Memory B cell (primary cell): ENCODE data around the gene EPS8L3.

ENCODE experiments used
- ATAC-seq: fragments of 150-1000 bp; cut with Tn5 transposase; 2 replicates; pipeline ENCODE4 v1.10.0; 2021; ENCODE audit warnings: low read depth, mild to moderate bottlenecking, moderate library complexity
- DNase-seq, 2 donors: peaks; one replicate each; pipeline ENCODE4 v3.0.0; 2022; ENCODE audit warnings: low spot score in 2 of 2
- H3K27ac Mint-ChIP-seq: one replicate; pipeline ENCODE4 v1.8.0; 2022; ENCODE audit warnings: mild to moderate bottlenecking, moderate library complexity, mixed read lengths
- H3K27me3 Mint-ChIP-seq: one replicate; pipeline ENCODE4 v1.8.0; 2022; ENCODE audit warnings: mixed read lengths
- H3K36me3 Mint-ChIP-seq: one replicate; pipeline ENCODE4 v1.8.0; 2022; ENCODE audit warnings: mild to moderate bottlenecking, mixed read lengths
- H3K4me1 Mint-ChIP-seq: one replicate; pipeline ENCODE4 v1.8.0; 2022; ENCODE audit warnings: mixed read lengths
- H3K4me3 Mint-ChIP-seq: one replicate; pipeline ENCODE4 v1.8.0; 2022; ENCODE audit warnings: mild to moderate bottlenecking, moderate library complexity, mixed read lengths
- H3K9me3 Mint-ChIP-seq: one replicate; pipeline ENCODE4 v1.8.0; 2022; ENCODE audit warnings: mixed read lengths

Gene EPS8L3

DNA sequence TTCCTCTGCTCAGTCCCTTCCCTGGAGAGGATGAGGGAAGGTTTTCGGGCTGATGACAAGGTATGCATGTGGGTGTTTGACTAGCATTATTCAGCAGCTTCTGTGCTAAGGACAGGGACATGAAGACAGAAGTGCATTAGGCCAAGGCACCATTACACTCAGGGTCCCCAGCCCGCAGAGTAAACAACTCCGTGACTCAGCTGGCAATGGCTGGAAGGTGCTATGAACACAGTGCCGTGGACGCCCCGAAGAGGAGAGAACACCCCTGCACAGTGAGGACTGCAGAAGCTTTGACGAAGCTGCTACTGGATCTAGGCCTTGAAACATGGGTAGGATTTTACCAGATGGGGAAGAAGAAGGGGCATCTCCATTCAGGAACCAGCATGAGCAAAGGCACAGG is 13.7 kb upstream of the EPS8L3 start:
- H3K4me1 Mint-ChIP-seq, result peaks cover 6% of the 10 kb centered on the region
- H3K27me3 Mint-ChIP-seq, result peaks cover 4% of the 10 kb centered on the region
- H3K36me3 Mint-ChIP-seq, result peaks cover 5% of the 10 kb centered on the region
- ATAC-seq (no peak), DNase-seq (no peak)
- H3K9me3 Mint-ChIP-seq, result peaks cover 5% of the 10 kb centered on the region
- H3K4me3 Mint-ChIP-seq, result no peak overlapping the region
- no peak overlapping the region for H3K27ac Mint-ChIP-seq

GRCh38 chr1:109776911-109777310 is 13.2 kb upstream of the EPS8L3 start:
- H3K27ac Mint-ChIP-seq, result peak overlapping the region; percentile 3
- H3K4me1 Mint-ChIP-seq, result peaks cover 6% of the 10 kb centered on the region
- peaks cover 5% of the 10 kb centered on the region for H3K36me3 Mint-ChIP-seq
- DNase-seq (peak; percentile 73 to 75), ATAC-seq (peak; percentile 76)
- peaks cover 4% of the 10 kb centered on the region for H3K27me3 Mint-ChIP-seq
- peaks cover 5% of the 10 kb centered on the region for H3K9me3 Mint-ChIP-seq
- no peak overlapping the region for H3K4me3 Mint-ChIP-seq

GRCh38 chr1:109776206-109776835 is 12.6 kb upstream of the EPS8L3 start:
- peak overlapping the region; percentile 3 for H3K27ac Mint-ChIP-seq

GRCh38 chr1:109775398-109775797 is 11.7 kb upstream of the EPS8L3 start:
- no peak for ATAC-seq
- no peak overlapping the region for H3K27ac Mint-ChIP-seq
- DNase-seq, result no peak

More at GRCh38 chr1:109776206-109776835, 12.6 kb upstream of the EPS8L3 start:
- no peak for ATAC-seq
- no peak for DNase-seq
- Mint-ChIP-seq H3K4me3 (no peak overlapping the region), H3K4me1 (peaks cover 6% of the 10 kb centered on the region), H3K9me3 (peaks cover 5% of the 10 kb centered on the region), H3K27me3 (peaks cover 4% of the 10 kb centered on the region), H3K36me3 (peaks cover 5% of the 10 kb centered on the region)

GRCh38 chr1:109773900-109774485 is 10.3 kb upstream of the EPS8L3 start:
- no peak for ATAC-seq
- no peaks in the 10 kb centered on the region for H3K9me3 Mint-ChIP-seq
- H3K36me3 Mint-ChIP-seq, result no peaks in the 10 kb centered on the region
- no peak overlapping the region for H3K4me3 Mint-ChIP-seq
- peak in 1 of 2 donors; percentile 56 for DNase-seq
- H3K27me3 Mint-ChIP-seq, result peaks cover 12% of the 10 kb centered on the region
- H3K27ac Mint-ChIP-seq, result no peak overlapping the region
- peaks cover 6% of the 10 kb centered on the region for H3K4me1 Mint-ChIP-seq

More at GRCh38 chr1:109775398-109775797, 11.7 kb upstream of the EPS8L3 start:
- Mint-ChIP-seq H3K4me1 (peaks cover 6% of the 10 kb centered on the region), H3K36me3 (no peaks in the 10 kb centered on the region), H3K27me3 (peaks cover 4% of the 10 kb centered on the region), H3K9me3 (no peaks in the 10 kb centered on the region), H3K4me3 (no peak overlapping the region)

- no peaks in the 10 kb centered on the region for H3K9me3 Mint-ChIP-seq
- no peak overlapping the region for H3K27ac Mint-ChIP-seq
- H3K4me1 Mint-ChIP-seq, result peaks cover 6% of the 10 kb centered on the region
- no peaks in the 10 kb centered on the region for H3K36me3 Mint-ChIP-seq
- DNase-seq, result peak in 1 of 2 donors; percentile 66
- peak; percentile 91 for ATAC-seq
- peaks cover 13% of the 10 kb centered on the region for H3K27me3 Mint-ChIP-seq
- no peak overlapping the region for H3K4me3 Mint-ChIP-seq
Observed at GRCh38 chr1:109773203-109773899, 9.6 kb upstream of the EPS8L3 start.

DNA sequence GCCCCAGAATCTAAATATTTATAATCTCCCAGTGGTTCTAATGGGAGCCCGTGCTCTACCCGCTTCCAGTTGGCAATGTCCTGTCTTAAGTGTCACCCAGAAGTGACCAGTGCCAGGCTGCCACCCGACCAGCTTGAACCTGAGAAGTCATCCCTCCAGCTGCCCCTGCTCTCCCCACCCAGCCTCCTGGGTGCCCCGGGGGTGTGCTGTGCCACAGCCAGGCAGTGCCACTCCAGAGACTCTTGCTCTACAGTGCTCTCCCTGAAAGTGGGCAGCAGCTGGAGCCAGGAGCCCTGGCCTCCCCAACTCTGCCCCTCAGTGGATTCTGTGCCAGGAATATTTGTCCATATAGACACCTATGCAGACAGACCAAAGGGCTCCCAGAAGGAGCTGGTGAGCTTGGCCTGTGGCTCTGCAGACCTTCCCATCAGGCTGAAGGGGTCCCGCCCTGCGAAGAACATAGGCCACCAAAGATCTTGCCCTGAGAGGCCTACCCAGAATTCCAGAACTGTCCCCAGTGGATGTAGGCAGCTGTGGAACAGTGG is 9.0 kb upstream of the EPS8L3 start:
- no peak for ATAC-seq
- no peak overlapping the region for H3K4me3 Mint-ChIP-seq
- no peak for DNase-seq
- H3K9me3 Mint-ChIP-seq, result no peaks in the 10 kb centered on the region
- peaks cover 6% of the 10 kb centered on the region for H3K4me1 Mint-ChIP-seq
- H3K27ac Mint-ChIP-seq, result no peak overlapping the region
- H3K36me3 Mint-ChIP-seq, result no peaks in the 10 kb centered on the region
- peaks cover 13% of the 10 kb centered on the region for H3K27me3 Mint-ChIP-seq

- no peaks in the 10 kb centered on the region for H3K36me3 Mint-ChIP-seq
- H3K9me3 Mint-ChIP-seq, result no peaks in the 10 kb centered on the region
- ATAC-seq (no peak), DNase-seq (no peak)
- H3K27ac Mint-ChIP-seq, result no peak overlapping the region
- H3K27me3 Mint-ChIP-seq, result peaks cover 13% of the 10 kb centered on the region
- peaks cover 6% of the 10 kb centered on the region for H3K4me1 Mint-ChIP-seq
- H3K4me3 Mint-ChIP-seq, result no peak overlapping the region
Observed at GRCh38 chr1:109771712-109772657, 8.3 kb upstream of the EPS8L3 start.

DNA sequence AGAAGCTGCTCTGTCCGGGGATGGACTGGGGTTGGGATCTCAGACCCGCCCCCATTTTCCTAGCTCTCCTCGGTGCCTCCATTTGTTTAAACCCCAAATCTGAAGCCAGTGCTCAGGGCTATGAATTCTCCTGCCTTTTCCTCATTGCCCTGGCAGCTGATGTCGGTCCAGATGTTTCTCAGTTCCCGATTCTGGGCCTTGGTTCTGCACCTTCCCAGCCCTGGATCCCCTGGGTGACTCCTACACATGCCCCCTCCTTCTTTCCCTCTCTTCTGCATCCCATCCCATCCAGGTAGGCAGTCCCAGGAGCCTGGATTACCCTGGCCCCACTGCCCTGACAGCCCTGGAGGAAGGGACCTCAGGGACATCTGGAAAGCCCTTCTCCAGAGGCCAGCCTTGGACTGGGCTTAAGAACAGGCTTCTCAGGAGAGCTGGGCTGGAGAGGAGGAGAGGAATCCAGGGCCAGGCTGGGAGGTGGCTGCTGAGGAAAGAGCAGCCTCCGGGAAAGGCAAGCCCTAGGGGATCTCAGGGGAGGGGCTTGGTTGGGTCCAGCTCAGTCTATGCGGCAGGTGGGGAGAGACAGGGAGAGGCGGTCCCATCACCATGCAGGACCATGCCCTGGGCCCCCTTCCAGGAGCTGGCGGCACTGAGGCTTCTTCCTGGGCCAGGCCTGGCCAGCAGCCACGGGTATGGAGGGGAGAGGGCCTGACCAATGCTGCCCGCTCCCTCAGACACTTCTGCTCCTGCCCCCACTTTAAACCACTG is 6.8 kb upstream of the EPS8L3 start:
- Mint-ChIP-seq H3K4me1 (no peaks in the 10 kb centered on the region), H3K27ac (no peak overlapping the region), H3K36me3 (no peaks in the 10 kb centered on the region), H3K9me3 (no peaks in the 10 kb centered on the region), H3K27me3 (peaks cover 13% of the 10 kb centered on the region), H3K4me3 (no peak overlapping the region)
- DNase-seq, result no peak
- ATAC-seq, result no peak

GRCh38 chr1:109769330-109770078 is 5.8 kb upstream of the EPS8L3 start:
- no peak for ATAC-seq
- Mint-ChIP-seq H3K27me3 (peaks cover 13% of the 10 kb centered on the region), H3K36me3 (no peaks in the 10 kb centered on the region), H3K27ac (no peak overlapping the region), H3K4me1 (no peaks in the 10 kb centered on the region), H3K9me3 (no peaks in the 10 kb centered on the region), H3K4me3 (no peak overlapping the region)
- no peak for DNase-seq

GRCh38 chr1:109768820-109769219 is 5.1 kb upstream of the EPS8L3 start:
- no peak for DNase-seq
- no peak for ATAC-seq
- no peaks in the 10 kb centered on the region for H3K4me1 Mint-ChIP-seq
- H3K4me3 Mint-ChIP-seq, result no peak overlapping the region
- no peak overlapping the region for H3K27ac Mint-ChIP-seq
- H3K9me3 Mint-ChIP-seq, result no peaks in the 10 kb centered on the region
- H3K36me3 Mint-ChIP-seq, result no peaks in the 10 kb centered on the region
- H3K27me3 Mint-ChIP-seq, result peaks cover 14% of the 10 kb centered on the region

GRCh38 chr1:109768335-109768650 is 4.6 kb upstream of the EPS8L3 start:
- no peak for ATAC-seq
- no peak overlapping the region for H3K4me3 Mint-ChIP-seq
- no peak for DNase-seq
- no peaks in the 10 kb centered on the region for H3K4me1 Mint-ChIP-seq
- peaks cover 10% of the 10 kb centered on the region for H3K27me3 Mint-ChIP-seq
- H3K27ac Mint-ChIP-seq, result no peak overlapping the region
- H3K36me3 Mint-ChIP-seq, result no peaks in the 10 kb centered on the region
- no peaks in the 10 kb centered on the region for H3K9me3 Mint-ChIP-seq
